Inflammatory macrophage (primary cell): Measurements from ENCODE around the gene RNASEL.
A peak's percentile ranks its signal among the peaks of the same experiment; 100 is the strongest.

ENCODE experiments used
- DNase-seq, 2 donors: peaks; one replicate each; pipeline ENCODE4 v3.0.0-alpha.2; 2020 to 2022

Gene RNASEL

GRCh38 chr1:182600745-182601415 is 11.8 kb upstream of the RNASEL start:
- no peak for DNase-seq

GRCh38 chr1:182600036-182600713 is 11.1 kb upstream of the RNASEL start:
- peak in 1 of 2 donors; percentile 34 for DNase-seq

GRCh38 chr1:182599339-182599738 is 10.3 kb upstream of the RNASEL start:
- DNase-seq: no peak

- DNase-seq: peak in 1 of 2 donors; percentile 13
Observed at GRCh38 chr1:182598296-182598695, 9.2 kb upstream of the RNASEL start.

GRCh38 chr1:182596934-182597333 is 7.9 kb upstream of the RNASEL start:
- DNase-seq: no peak

- DNase-seq: peak; percentile 68 to 72
Observed at GRCh38 chr1:182595641-182596240, 6.7 kb upstream of the RNASEL start.

DNA sequence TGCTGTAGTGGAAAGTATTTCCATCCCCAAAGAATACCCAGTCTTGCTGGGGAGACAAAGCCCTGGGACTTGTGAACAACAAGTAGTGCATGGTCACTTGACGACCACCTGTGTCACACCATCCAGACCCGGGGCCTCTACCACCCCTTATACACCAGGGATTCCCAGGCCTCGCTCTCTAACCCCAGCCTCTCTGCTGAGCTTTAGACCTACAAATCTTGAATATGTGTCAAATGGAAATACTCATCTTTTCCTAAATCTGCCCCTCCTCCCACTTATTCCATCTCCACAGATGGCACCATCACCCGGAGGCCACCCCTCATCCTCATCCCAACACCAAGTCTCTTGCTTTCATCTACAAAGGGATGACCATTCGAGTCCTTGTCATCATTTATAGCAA is 875 bp upstream of the RNASEL start:
- DNase-seq: no peak

DNA sequence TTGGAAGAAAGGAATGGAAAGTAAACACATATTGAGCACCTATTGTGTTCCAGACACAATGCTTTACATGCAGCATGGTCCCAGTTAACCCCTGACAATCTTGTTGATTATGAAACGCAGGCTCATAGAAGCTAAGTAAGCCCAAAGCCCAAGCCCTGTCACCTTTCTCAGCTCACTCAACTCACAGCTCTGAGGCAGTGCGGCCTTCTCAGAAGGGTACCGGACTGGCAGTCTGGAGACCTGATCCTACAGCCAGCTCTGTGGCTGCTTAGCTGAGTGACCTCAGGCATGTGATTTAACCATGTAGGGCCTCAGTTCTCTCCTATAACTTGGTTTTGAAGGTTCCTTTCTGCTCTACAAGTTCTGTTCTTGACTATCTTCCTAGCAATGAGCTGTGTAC is 464 bp upstream of the RNASEL start:
- DNase-seq: no peak

DNA sequence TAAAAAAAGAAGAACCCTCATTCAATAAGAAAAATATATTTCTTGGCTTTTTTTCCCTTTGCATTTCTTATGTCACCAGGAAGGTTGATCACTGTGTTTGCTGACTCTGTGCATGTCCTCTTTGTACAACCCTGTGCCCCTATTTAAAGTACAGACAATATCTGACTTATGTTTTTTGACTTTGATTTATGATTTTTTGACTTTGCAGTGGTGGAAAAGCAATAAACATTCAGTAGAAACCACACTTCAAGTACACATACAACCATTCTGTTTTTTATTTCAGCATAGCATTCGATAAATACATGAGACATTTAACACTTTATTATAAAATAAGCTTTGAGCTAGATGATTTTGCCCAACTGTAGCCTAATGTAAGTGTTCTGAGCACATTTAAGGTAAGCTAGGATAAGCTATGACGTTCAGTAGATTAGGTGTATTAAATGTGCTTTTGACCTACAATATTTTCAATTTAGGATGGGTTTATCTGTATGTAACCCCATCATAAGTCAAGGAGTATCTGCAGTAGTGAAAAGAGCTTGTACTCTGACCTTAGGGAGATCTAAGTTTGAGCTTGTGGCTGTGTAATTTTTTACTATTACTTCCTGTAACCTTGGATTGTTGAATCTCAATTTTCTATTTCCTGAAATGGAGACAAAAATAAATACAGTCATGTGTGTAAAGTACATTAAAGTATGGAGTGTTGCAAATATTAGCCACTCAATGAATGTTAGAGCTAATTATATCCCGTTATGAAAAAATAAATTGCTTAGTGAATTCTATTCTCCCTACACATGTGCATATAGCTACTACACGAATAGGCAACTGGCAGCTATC is 1.2 kb downstream of the RNASEL start:
- DNase-seq: no peak

GRCh38 chr1:182587093-182587492 is 2.0 kb downstream of the RNASEL start:
- no peak for DNase-seq

DNA sequence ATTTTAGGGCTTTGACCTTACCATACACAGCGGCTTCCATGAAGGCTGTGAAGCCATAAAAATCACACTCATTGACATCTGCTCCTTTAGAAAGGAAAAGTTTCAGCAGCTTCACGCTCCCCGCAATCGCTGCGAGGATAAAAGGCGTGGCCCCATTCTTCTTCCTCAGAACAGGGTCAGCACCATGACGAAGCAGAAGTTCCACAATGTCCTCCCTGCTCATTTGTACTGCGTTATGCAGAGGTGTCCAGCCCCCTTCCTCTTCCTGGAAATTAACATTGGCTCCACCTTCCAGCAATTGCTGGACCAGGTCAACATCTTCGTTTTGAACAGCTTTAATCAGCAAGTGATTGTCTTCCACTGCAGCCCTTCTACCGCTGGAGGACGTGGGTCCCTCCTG is 2.7 kb downstream of the RNASEL start:
- no peak for DNase-seq

- no peak for DNase-seq
Observed at GRCh38 chr1:182584746-182585145, 4.3 kb downstream of the RNASEL start.

DNA sequence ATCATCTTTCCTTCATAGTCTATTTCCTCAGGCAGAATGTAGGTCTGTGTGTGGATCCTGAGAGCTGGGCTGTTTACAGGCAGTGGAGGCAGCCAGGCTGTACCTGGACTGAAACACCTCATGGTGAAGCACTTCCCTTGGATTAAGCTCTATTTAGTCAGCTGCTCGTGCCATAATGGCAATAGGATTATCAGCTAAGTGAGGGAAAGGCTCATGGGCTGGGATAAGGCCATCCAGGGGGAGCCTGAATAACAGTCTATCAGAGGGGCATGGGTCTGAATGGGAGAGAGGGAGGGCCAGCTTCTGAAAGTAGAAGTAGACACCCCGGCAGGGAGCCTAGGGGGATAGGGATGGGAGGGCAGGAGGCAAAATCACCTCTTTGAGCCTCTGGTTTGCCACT is 8.3 kb downstream of the RNASEL start:
- DNase-seq: no peak

- DNase-seq: no peak
Observed at GRCh38 chr1:182575540-182576149, 13.4 kb downstream of the RNASEL start.

DNA sequence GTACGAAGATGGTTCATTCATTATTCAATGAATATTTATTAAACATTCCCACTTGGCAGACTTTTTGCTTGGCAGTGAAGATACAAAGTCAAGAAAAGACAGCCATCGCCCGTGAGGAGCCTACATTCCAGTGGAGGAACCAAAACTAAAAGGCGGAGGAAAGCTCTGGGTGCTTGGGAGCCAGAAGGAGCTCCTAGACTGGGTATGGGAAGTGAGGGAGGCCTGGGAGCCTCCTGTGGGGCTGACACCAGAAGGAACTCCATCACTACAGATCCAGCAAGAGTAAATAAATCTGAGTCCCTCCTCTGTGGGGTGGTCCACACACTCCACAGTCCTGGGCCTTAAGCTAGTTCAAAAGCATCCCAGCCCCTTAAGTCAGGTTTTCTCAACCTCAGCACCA is 14.9 kb downstream of the RNASEL start:
- DNase-seq: no peak

GRCh38 chr1:182570611-182570970 is 18.5 kb downstream of the RNASEL start:
- DNase-seq: no peak

DNA sequence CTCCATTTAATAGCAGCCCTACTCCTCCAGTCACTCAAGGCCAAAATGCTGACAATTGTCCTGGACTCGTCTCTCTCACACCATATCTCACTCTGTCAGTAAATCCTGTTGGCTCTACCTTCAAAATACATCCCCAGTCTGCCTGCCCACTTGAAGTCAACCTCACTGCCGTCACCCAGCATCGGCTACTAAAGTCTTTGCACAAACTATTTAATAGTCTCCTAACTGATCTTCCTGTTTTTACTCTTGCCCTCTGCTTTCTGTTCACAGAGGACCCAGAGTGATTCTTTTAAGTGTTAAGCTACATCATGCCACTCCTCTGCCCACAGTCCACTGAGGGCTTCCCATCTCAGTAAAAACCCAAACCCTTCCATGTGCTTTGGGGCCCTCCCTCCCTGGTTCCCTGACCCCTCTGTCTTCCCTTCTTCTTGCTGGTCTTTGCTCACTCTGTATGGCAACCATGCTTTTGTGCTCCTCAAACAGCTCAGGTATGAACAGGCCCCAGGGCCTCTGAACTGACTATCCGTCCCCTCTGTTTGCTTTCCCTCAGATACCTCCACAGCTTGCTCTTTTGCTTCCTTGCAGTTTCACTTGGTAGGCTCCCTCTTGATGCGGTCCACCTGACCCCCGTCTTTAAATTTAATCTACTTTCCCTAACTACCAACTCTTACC is 19.0 kb downstream of the RNASEL start:
- DNase-seq: no peak

- DNase-seq: no peak
Observed at GRCh38 chr1:182568647-182569284, 20.3 kb downstream of the RNASEL start.

DNA sequence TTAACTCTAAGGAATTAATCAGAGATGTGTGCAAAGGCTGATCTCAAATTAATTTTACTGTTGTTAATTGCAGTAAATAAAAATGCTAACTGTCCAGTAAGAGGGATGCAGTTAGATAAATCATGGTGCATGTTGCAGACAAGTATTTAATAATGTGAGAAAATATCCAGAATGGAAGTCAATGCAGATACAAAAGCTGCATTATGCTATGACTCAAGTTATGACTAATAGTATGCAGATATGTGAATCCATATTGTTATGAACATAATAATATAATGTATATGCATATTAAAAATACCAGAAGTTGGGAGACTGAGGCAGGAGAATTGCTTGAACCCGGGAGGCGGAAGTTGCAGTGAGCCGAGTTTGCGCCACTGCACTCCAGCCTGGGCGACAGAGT is 21.4 kb downstream of the RNASEL start:
- DNase-seq: no peak

GRCh38 chr1:182565537-182565936 is 23.5 kb downstream of the RNASEL start:
- DNase-seq: no peak

GRCh38 chr1:182564406-182565004 is 24.6 kb downstream of the RNASEL start:
- no peak for DNase-seq
